ENCODE measurements around the gene FAM120AOS.

- TF ChIP-seq CTCF (IDR thresholded peaks at IDR 0.05; ENCODE audit: poor library complexity) (no peak), EZH2 (IDR thresholded peaks at IDR 0.05; ENCODE audit: borderline replicate concordance) (no peak), EZH2phosphoT487 (IDR thresholded peaks at IDR 0.05; ENCODE audit: low read depth, severe bottlenecking, unreplicated experiment) (no peak)
These were observed 3.6 kb upstream of the FAM120AOS start for GRCh38 chr9:93457006-93457405.
